ENCODE measurements around the gene APOB.
"Not testable (repeated sequence)": the region's sequence is repeated elsewhere in the genome, so short reads cannot be mapped to it uniquely, and the experiment has no call there.

The APOB gene

GRCh38 chr2:21029519-21029918 is 14.4 kb downstream of the APOB start:
- no peaks in the 10 kb centered on the region for H3K9me3 ChIP-seq (ENCODE audit: control insufficient read depth in 1 of 2, low read length in 2 of 2)
- H3K36me3 ChIP-seq (ENCODE audit: control insufficient read depth in 1 of 2, insufficient read depth in 2 of 2, low read length in 2 of 2): no peaks in the 10 kb centered on the region
- H3K4me3 ChIP-seq (ENCODE audit: low read depth in 1 of 2, low read length in 2 of 2): no peak overlapping the region
- H3K27ac ChIP-seq (ENCODE audit: low read length): no peak overlapping the region
- H3K4me1 ChIP-seq (ENCODE audit: control insufficient read depth in 1 of 2, insufficient read depth in 2 of 2, low read length in 2 of 2): no peaks in the 10 kb centered on the region
- H3K27me3 ChIP-seq (ENCODE audit: low read depth, low read length): no peaks in the 10 kb centered on the region

GRCh38 chr2:21028951-21029350 is 14.9 kb downstream of the APOB start:
- not testable (repeated sequence) for H3K9me3 ChIP-seq (ENCODE audit: control insufficient read depth in 1 of 2, low read length in 2 of 2); H3K27me3 ChIP-seq (ENCODE audit: low read depth, low read length); H3K27ac ChIP-seq (ENCODE audit: low read length); H3K36me3 ChIP-seq (ENCODE audit: control insufficient read depth in 1 of 2, insufficient read depth in 2 of 2, low read length in 2 of 2); H3K4me1 ChIP-seq (ENCODE audit: control insufficient read depth in 1 of 2, insufficient read depth in 2 of 2, low read length in 2 of 2); H3K4me3 ChIP-seq (ENCODE audit: low read depth in 1 of 2, low read length in 2 of 2)

GRCh38 chr2:21028021-21028947 is 15.6 kb downstream of the APOB start:
- Histone ChIP-seq H3K4me1 (ENCODE audit: control insufficient read depth in 1 of 2, insufficient read depth in 2 of 2, low read length in 2 of 2) (no peaks in the 10 kb centered on the region), H3K36me3 (ENCODE audit: control insufficient read depth in 1 of 2, insufficient read depth in 2 of 2, low read length in 2 of 2) (no peaks in the 10 kb centered on the region), H3K4me3 (ENCODE audit: low read depth in 1 of 2, low read length in 2 of 2) (no peak overlapping the region), H3K9me3 (ENCODE audit: control insufficient read depth in 1 of 2, low read length in 2 of 2) (no peaks in the 10 kb centered on the region), H3K27me3 (ENCODE audit: low read depth, low read length) (no peaks in the 10 kb centered on the region), H3K27ac (ENCODE audit: low read length) (no peak overlapping the region)

GRCh38 chr2:21026479-21027282 is 17.2 kb downstream of the APOB start:
- Histone ChIP-seq H3K27me3 (ENCODE audit: low read depth, low read length) (no peaks in the 10 kb centered on the region), H3K4me3 (ENCODE audit: low read depth in 1 of 2, low read length in 2 of 2) (no peak overlapping the region), H3K36me3 (ENCODE audit: control insufficient read depth in 1 of 2, insufficient read depth in 2 of 2, low read length in 2 of 2) (no peaks in the 10 kb centered on the region), H3K9me3 (ENCODE audit: control insufficient read depth in 1 of 2, low read length in 2 of 2) (no peaks in the 10 kb centered on the region), H3K27ac (ENCODE audit: low read length) (no peak overlapping the region), H3K4me1 (ENCODE audit: control insufficient read depth in 1 of 2, insufficient read depth in 2 of 2, low read length in 2 of 2) (no peaks in the 10 kb centered on the region)

GRCh38 chr2:21025690-21026478 is 18.0 kb downstream of the APOB start:
- no peaks in the 10 kb centered on the region for H3K9me3 ChIP-seq (ENCODE audit: control insufficient read depth in 1 of 2, low read length in 2 of 2)
- no peak overlapping the region for H3K4me3 ChIP-seq (ENCODE audit: low read depth in 1 of 2, low read length in 2 of 2)
- H3K36me3 ChIP-seq (ENCODE audit: control insufficient read depth in 1 of 2, insufficient read depth in 2 of 2, low read length in 2 of 2): no peaks in the 10 kb centered on the region
- H3K27ac ChIP-seq (ENCODE audit: low read length): no peak overlapping the region
- H3K27me3 ChIP-seq (ENCODE audit: low read depth, low read length): no peaks in the 10 kb centered on the region
- H3K4me1 ChIP-seq (ENCODE audit: control insufficient read depth in 1 of 2, insufficient read depth in 2 of 2, low read length in 2 of 2): no peaks in the 10 kb centered on the region

- Histone ChIP-seq H3K36me3 (ENCODE audit: control insufficient read depth in 1 of 2, insufficient read depth in 2 of 2, low read length in 2 of 2) (no peaks in the 10 kb centered on the region), H3K27ac (ENCODE audit: low read length) (no peak overlapping the region)
Measured at GRCh38 chr2:21024722-21025389, 19.0 kb downstream of the APOB start.

GRCh38 chr2:21024198-21024597 is 19.7 kb downstream of the APOB start:
- H3K9me3 ChIP-seq (ENCODE audit: control insufficient read depth in 1 of 2, low read length in 2 of 2): no peaks in the 10 kb centered on the region
- H3K4me3 ChIP-seq (ENCODE audit: low read depth in 1 of 2, low read length in 2 of 2): no peak overlapping the region
- no peaks in the 10 kb centered on the region for H3K4me1 ChIP-seq (ENCODE audit: control insufficient read depth in 1 of 2, insufficient read depth in 2 of 2, low read length in 2 of 2)
- H3K27ac ChIP-seq (ENCODE audit: low read length): no peak overlapping the region
- no peaks in the 10 kb centered on the region for H3K36me3 ChIP-seq (ENCODE audit: control insufficient read depth in 1 of 2, insufficient read depth in 2 of 2, low read length in 2 of 2)
- no peaks in the 10 kb centered on the region for H3K27me3 ChIP-seq (ENCODE audit: low read depth, low read length)

More at GRCh38 chr2:21024722-21025389, 19.0 kb downstream of the APOB start:
- no peaks in the 10 kb centered on the region for H3K27me3 ChIP-seq (ENCODE audit: low read depth, low read length)
- no peaks in the 10 kb centered on the region for H3K4me1 ChIP-seq (ENCODE audit: control insufficient read depth in 1 of 2, insufficient read depth in 2 of 2, low read length in 2 of 2)
- H3K4me3 ChIP-seq (ENCODE audit: low read depth in 1 of 2, low read length in 2 of 2): no peak overlapping the region
- no peaks in the 10 kb centered on the region for H3K9me3 ChIP-seq (ENCODE audit: control insufficient read depth in 1 of 2, low read length in 2 of 2)

- Histone ChIP-seq H3K27ac (ENCODE audit: low read length) (no peak overlapping the region), H3K4me1 (ENCODE audit: control insufficient read depth in 1 of 2, insufficient read depth in 2 of 2, low read length in 2 of 2) (no peaks in the 10 kb centered on the region)
Measured at GRCh38 chr2:21023419-21024181, 20.3 kb downstream of the APOB start.

GRCh38 chr2:21022792-21023367 is 21.0 kb downstream of the APOB start:
- no peaks in the 10 kb centered on the region for H3K36me3 ChIP-seq (ENCODE audit: control insufficient read depth in 1 of 2, insufficient read depth in 2 of 2, low read length in 2 of 2)
- H3K27ac ChIP-seq (ENCODE audit: low read length): no peak overlapping the region
- no peak overlapping the region for H3K4me3 ChIP-seq (ENCODE audit: low read depth in 1 of 2, low read length in 2 of 2)
- H3K27me3 ChIP-seq (ENCODE audit: low read depth, low read length): no peaks in the 10 kb centered on the region
- H3K4me1 ChIP-seq (ENCODE audit: control insufficient read depth in 1 of 2, insufficient read depth in 2 of 2, low read length in 2 of 2): no peaks in the 10 kb centered on the region
- H3K9me3 ChIP-seq (ENCODE audit: control insufficient read depth in 1 of 2, low read length in 2 of 2): no peaks in the 10 kb centered on the region

More at GRCh38 chr2:21023419-21024181, 20.3 kb downstream of the APOB start:
- no peaks in the 10 kb centered on the region for H3K9me3 ChIP-seq (ENCODE audit: control insufficient read depth in 1 of 2, low read length in 2 of 2)
- H3K27me3 ChIP-seq (ENCODE audit: low read depth, low read length): no peaks in the 10 kb centered on the region
- no peak overlapping the region for H3K4me3 ChIP-seq (ENCODE audit: low read depth in 1 of 2, low read length in 2 of 2)
- no peaks in the 10 kb centered on the region for H3K36me3 ChIP-seq (ENCODE audit: control insufficient read depth in 1 of 2, insufficient read depth in 2 of 2, low read length in 2 of 2)

GRCh38 chr2:21021430-21021829 is 22.4 kb downstream of the APOB start:
- no peaks in the 10 kb centered on the region for H3K9me3 ChIP-seq (ENCODE audit: control insufficient read depth in 1 of 2, low read length in 2 of 2)
- no peak overlapping the region for H3K4me3 ChIP-seq (ENCODE audit: low read depth in 1 of 2, low read length in 2 of 2)
- no peaks in the 10 kb centered on the region for H3K4me1 ChIP-seq (ENCODE audit: control insufficient read depth in 1 of 2, insufficient read depth in 2 of 2, low read length in 2 of 2)
- no peaks in the 10 kb centered on the region for H3K27me3 ChIP-seq (ENCODE audit: low read depth, low read length)
- no peak overlapping the region for H3K27ac ChIP-seq (ENCODE audit: low read length)
- no peaks in the 10 kb centered on the region for H3K36me3 ChIP-seq (ENCODE audit: control insufficient read depth in 1 of 2, insufficient read depth in 2 of 2, low read length in 2 of 2)

Measured in muscle layer of duodenum (tissue), 2 donors.